ENCODE data around the gene CYP46A1.

GRCh38 chr14:99725774-99726537 is 41.9 kb downstream of the CYP46A1 start:
- TF ChIP-seq CTCF (IDR thresholded peaks at IDR 0.05) (no peak), POLR2A (IDR thresholded peaks at IDR 0.05) (no peak)

Data from Peyer's patch (tissue), 4 donors.